PC-9 (cell line): Measurements from ENCODE around the gene PRICKLE2. TPM values are rescaled to one million over a fixed set of nuclear protein-coding genes. Genes with fewer than 3 reads are reported as not detected.

Experiments
- BruUV-seq: library from RNA; stranded (reverse); fragments of 400-500 nt; replicated peaks from 2 replicates; lab custom pipeline; 2021; lab: Mats Ljungman, UMichigan
- CTCF ChIA-PET: fragments of 300-600 bp; sonication (Branson Sonifier 250); formaldehyde crosslinking; loops from one replicate; lab custom pipeline; 2022; ENCODE audit warnings: antibody characterized with exemption; lab: Charles Lee
- POLR2A ChIA-PET: fragments of 300-600 bp; sonication (Branson Sonifier 250); formaldehyde crosslinking; loops from one replicate; lab custom pipeline; 2022; ENCODE audit warnings: antibody characterized with exemption; ENCODE audit not compliant: unreplicated experiment; lab: Charles Lee
- DNase-seq, 2 experiments: peaks; one replicate each; pipeline versions ENCODE4 v3.0.0 to v3.0.0-alpha.2; 2015 to 2022; ENCODE audit warnings: mixed read lengths in 1 of 2
- H2AFZ ChIP-seq: fragments of 200-600 bp; sonication (generic); 2 replicates; pipeline ENCODE4 v1.8.1; 2017; ENCODE audit warnings: antibody characterized with exemption
- H3F3A ChIP-seq: fragments of 200-600 bp; sonication (generic); 2 replicates; pipeline ENCODE4 v1.8.1; 2017; ENCODE audit warnings: antibody characterized with exemption, mild to moderate bottlenecking, low read depth; ENCODE audit not compliant: insufficient read depth
- H3K27ac ChIP-seq: fragments of 200-600 bp; sonication (generic); 2 replicates; pipeline ENCODE4 v1.6.1; 2016; ENCODE audit warnings: mixed run types
- H3K27me3 ChIP-seq: fragments of 200-600 bp; sonication (generic); 2 replicates; pipeline ENCODE4 v1.6.1; 2016; ENCODE audit warnings: low read depth, mixed run types; ENCODE audit not compliant: insufficient read depth
- H3K36me3 ChIP-seq: fragments of 200-600 bp; sonication (generic); 2 replicates; pipeline ENCODE4 v1.6.1; 2016; ENCODE audit warnings: low read depth, mixed run types
- H3K4me1 ChIP-seq: fragments of 200-600 bp; sonication (generic); replicated peaks from 2 replicates; pipeline ENCODE4 v1.6.1; 2016; ENCODE audit warnings: mixed run types; ENCODE audit not compliant: insufficient read depth
- H3K4me2 ChIP-seq: fragments of 200-600 bp; sonication (generic); 2 replicates; pipeline ENCODE4 v1.6.1; 2017; ENCODE audit warnings: mixed run types
- H3K4me3 ChIP-seq: fragments of 200-600 bp; sonication (generic); 2 replicates; pipeline ENCODE4 v1.6.1; 2016; ENCODE audit warnings: mixed run types
- H3K79me2 ChIP-seq: fragments of 200-600 bp; sonication (generic); 2 replicates; pipeline ENCODE4 v1.6.1; 2017; ENCODE audit warnings: low read depth, mixed run types
- H3K9me2 ChIP-seq: fragments of 200-600 bp; sonication (generic); 2 replicates; pipeline ENCODE4 v1.8.1; 2017; ENCODE audit warnings: mild to moderate bottlenecking; ENCODE audit not compliant: insufficient read depth
- H3K9me3 ChIP-seq: fragments of 200-600 bp; sonication (generic); 2 replicates; pipeline ENCODE4 v1.8.1; 2016; ENCODE audit warnings: low read depth; ENCODE audit not compliant: insufficient read depth
- H4K20me1 ChIP-seq: fragments of 200-600 bp; sonication (generic); 2 replicates; pipeline ENCODE4 v1.8.1; 2017; ENCODE audit not compliant: insufficient read depth
- EZH2 ChIP-seq: fragments of 200-600 bp; sonication (generic); IDR thresholded peaks from 2 replicates; pipeline ENCODE4 v1.8.0; 2017; ENCODE audit warnings: antibody characterized with exemption, low read depth
- intact Hi-C: fragments of 100-400 bp; cut with micrococcal nuclease; formaldehyde crosslinking; loops from one replicate; pipeline ENCODE4 v1.10.0; 2022; ENCODE audit not compliant: unreplicated experiment
- total RNA-seq: library from RNA; stranded (reverse); gene quantifications from 2 replicates; pipeline ENCODE4 v1.2.3, GENCODE V29; 2021
- TF ChIP-seq, protein P1 (sequence below): fragments of 200-600 bp; sonication (generic); conservative IDR thresholded peaks from 2 replicates; pipeline ENCODE4 v1.6.1; 2017; ENCODE audit warnings: mixed run types, antibody characterized with exemption, mild to moderate bottlenecking, moderate library complexity

The PRICKLE2 gene
- total RNA-seq, 1 experiment from 2014 or later = 7.9 TPM

DNA sequence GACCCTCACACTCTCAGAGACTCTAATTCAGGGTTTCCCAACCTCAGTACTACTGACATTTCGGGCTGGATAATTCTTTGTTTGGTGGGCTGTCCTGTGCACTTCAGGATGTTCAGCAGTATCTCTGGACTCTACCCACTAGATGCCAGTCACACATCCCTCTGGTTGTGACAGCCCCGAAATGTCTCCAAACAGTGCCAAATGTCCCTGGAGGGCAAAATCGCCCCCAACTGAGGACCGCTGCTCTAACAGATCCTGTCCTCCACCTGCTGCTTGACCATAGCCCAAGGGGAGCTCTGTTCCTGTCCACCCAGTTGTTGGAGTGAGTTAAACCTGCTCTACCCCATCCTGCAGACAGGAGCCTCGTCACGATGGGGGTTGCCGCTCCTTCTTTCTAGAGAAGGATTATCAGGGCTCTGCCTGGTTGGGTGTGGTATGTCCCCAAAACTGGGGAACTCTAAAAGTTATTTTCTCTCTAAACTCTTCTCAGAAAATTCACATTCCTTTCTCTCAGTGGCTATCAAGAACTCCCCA lies 116.4 kb downstream of the PRICKLE2 start:
- ChIA-PET POLR2A (no interaction called here), CTCF (no interaction called here)
- Histone ChIP-seq H3K9me2 (no peaks in the 10 kb centered on the region), H3K79me2 (no peaks in the 10 kb centered on the region), H3F3A (peaks cover 16% of the 10 kb centered on the region), H3K36me3 (no peaks in the 10 kb centered on the region), H3K27ac (no peak overlapping the region), H2AFZ (no peak overlapping the region), H3K9me3 (no peaks in the 10 kb centered on the region), H3K4me1 (peaks cover 23% of the 10 kb centered on the region), H3K27me3 (no peaks in the 10 kb centered on the region), H4K20me1 (no peaks in the 10 kb centered on the region), H3K4me3 (no peak overlapping the region), H3K4me2 (no peak overlapping the region)
- DNase-seq = no peak
- no peak for TF ChIP-seq EZH2
- intact Hi-C loops = no loop called here
- no TSS peak for BruUV-seq

- TF ChIP-seq, protein P1, sequence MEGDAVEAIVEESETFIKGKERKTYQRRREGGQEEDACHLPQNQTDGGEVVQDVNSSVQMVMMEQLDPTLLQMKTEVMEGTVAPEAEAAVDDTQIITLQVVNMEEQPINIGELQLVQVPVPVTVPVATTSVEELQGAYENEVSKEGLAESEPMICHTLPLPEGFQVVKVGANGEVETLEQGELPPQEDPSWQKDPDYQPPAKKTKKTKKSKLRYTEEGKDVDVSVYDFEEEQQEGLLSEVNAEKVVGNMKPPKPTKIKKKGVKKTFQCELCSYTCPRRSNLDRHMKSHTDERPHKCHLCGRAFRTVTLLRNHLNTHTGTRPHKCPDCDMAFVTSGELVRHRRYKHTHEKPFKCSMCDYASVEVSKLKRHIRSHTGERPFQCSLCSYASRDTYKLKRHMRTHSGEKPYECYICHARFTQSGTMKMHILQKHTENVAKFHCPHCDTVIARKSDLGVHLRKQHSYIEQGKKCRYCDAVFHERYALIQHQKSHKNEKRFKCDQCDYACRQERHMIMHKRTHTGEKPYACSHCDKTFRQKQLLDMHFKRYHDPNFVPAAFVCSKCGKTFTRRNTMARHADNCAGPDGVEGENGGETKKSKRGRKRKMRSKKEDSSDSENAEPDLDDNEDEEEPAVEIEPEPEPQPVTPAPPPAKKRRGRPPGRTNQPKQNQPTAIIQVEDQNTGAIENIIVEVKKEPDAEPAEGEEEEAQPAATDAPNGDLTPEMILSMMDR = no peak
- no peak for TF ChIP-seq EZH2
These were observed 117.0 kb downstream of the PRICKLE2 start for GRCh38 chr3:64108231-64108630.

DNA sequence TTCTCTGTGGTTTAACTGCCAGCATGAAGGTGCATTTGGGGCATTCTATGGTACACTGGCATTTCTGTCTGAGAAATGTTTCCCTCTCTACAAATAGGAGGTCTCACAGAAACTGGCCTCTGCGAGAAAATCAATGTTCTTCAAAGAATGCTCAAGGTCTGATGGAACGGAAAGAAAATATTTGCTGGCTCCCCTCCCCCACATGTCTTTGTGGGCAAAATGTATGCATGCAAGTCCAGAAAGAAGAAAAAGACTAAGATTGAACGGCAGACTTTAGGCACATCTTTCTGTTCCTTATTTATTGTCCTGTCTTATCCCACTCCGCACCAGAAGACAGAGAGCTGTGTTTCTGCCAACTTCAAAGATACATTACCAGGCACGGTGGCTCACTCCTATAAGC lies 118.1 kb downstream of the PRICKLE2 start:
- CTCF ChIA-PET = no interaction called here

More at GRCh38 chr3:64108231-64108630, 117.0 kb downstream of the PRICKLE2 start:
- H4K20me1 ChIP-seq = no peaks in the 10 kb centered on the region
- no peaks in the 10 kb centered on the region for H3K79me2 ChIP-seq
- peaks cover 16% of the 10 kb centered on the region for H3F3A ChIP-seq
- no peak overlapping the region for H3K4me3 ChIP-seq
- no peaks in the 10 kb centered on the region for H3K9me3 ChIP-seq
- H3K9me2 ChIP-seq = no peaks in the 10 kb centered on the region
- no peaks in the 10 kb centered on the region for H3K27me3 ChIP-seq
- intact Hi-C loops = no loop called here
- H3K4me1 ChIP-seq = peaks cover 23% of the 10 kb centered on the region
- no peak overlapping the region for H2AFZ ChIP-seq
- no peak for DNase-seq
- no TSS peak for BruUV-seq
- H3K4me2 ChIP-seq = no peak overlapping the region
- ChIA-PET POLR2A (no interaction called here), CTCF (no interaction called here)
- no peaks in the 10 kb centered on the region for H3K36me3 ChIP-seq
- H3K27ac ChIP-seq = no peak overlapping the region

More for the DNA sequence above, 118.1 kb downstream of the PRICKLE2 start:
- H2AFZ ChIP-seq = no peak overlapping the region
- peaks cover 16% of the 10 kb centered on the region for H3F3A ChIP-seq
- H3K4me3 ChIP-seq = no peak overlapping the region
- no peaks in the 10 kb centered on the region for H4K20me1 ChIP-seq
- H3K79me2 ChIP-seq = no peaks in the 10 kb centered on the region
- no peak for TF ChIP-seq EZH2
- TF ChIP-seq, protein P1 = no peak
- H3K4me2 ChIP-seq = no peak overlapping the region
- POLR2A ChIA-PET = no interaction called here
- no peak overlapping the region for H3K27ac ChIP-seq
- no peak for DNase-seq
- no TSS peak for BruUV-seq
- peaks cover 23% of the 10 kb centered on the region for H3K4me1 ChIP-seq
- intact Hi-C loops = no loop called here
- no peaks in the 10 kb centered on the region for H3K27me3 ChIP-seq
- H3K9me2 ChIP-seq = no peaks in the 10 kb centered on the region
- H3K9me3 ChIP-seq = no peaks in the 10 kb centered on the region
- no peaks in the 10 kb centered on the region for H3K36me3 ChIP-seq
